Stimulated activated CD8-positive, alpha-beta memory T cell treated with anti-CD3 and anti-CD28 coated beads, Interleukin-4, amount 100 ng/mL, for 48 hours (primary cell): ENCODE results near the gene COL28A1.
"Not testable (repeated sequence)": the region's sequence is repeated elsewhere in the genome, so short reads cannot be mapped to it uniquely, and the experiment has no call there.

Experiments used
- DNase-seq: peaks from one replicate; pipeline ENCODE4 v3.0.0-alpha.2; 2020

Gene COL28A1

DNA sequence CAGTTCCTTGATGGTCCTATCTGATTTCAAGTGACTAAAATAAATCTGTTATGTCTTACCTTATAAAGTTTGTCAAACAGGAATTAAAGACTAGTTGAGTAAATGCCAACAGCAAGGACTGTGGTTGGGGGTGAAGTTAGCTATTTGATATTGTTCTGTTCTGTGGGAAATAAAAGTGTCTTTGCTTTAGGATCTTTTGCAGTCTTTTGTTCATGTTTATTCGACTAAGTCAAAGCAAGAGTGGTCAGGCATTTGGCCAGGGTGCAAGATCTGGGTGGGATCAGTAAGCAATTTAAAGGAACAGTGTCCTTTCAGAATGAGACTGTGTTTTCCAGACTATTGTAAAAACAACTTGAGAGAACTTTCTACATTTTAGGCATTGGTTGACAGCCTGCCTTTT is at the start of gene COL28A1:
TSS of gene COL28A1 (minus strand) at position 183 of the 400 bp plus-strand sequence. CDS start 2,998 bp downstream, outside the sequence.
- DNase-seq: no peak

DNA sequence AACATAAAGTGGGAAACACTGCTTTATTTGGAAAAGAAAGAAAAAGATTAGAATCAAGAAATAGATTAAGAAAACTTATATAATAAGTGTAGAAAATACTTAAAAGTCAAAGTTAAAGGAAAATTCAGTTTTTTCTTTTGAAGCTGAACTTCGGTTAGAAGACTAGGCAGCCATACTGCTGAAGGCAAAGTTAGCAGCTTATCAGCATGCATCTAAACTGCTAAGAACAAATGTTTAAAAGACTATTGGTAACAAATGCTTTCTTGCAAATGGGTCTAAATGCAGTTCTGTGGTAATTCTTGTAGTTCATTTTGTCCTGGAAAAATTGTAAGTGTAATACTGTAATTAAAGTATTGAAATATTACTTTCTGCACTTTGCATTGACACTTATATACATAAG is 49.0 kb upstream of the COL28A1 start:
- no peak for DNase-seq

DNA sequence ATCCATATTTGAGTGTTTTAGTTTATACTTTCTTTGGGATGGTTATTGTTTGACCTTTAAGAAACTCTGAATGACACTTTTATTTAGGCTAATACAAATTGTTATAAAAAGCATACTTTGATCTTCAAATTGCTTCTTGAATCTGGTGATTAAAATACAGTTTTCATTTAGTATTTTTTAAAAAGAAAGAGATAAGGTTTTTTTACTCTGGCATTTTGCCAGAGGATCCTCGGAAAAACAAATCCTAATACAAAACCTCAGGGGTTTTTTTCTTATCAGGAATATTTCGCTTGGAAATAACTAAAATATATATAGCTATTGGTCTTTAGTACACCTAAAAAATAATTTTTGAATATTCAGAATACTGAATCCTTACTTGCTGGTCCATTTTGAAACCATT is 48.1 kb upstream of the COL28A1 start:
- DNase-seq: no peak

DNA sequence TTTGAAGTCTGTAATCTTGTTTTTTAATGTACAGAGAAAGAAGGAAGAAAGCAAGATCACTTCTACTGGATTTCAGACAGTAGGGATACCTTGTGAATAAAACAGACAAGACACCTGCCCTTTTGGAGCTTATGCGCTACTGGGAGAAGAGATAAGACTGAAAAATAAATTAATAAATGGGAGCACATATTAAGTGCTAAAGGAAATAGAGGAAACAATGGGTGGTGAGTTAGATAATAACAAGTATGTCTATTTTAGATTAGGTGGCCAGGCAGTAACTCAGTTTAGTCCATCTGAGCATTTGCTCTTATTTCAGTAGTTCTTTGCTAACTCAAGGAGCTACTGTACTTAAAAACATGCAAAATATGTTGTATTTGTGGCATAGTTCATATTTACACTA is 46.9 kb upstream of the COL28A1 start:
- no peak for DNase-seq

DNA sequence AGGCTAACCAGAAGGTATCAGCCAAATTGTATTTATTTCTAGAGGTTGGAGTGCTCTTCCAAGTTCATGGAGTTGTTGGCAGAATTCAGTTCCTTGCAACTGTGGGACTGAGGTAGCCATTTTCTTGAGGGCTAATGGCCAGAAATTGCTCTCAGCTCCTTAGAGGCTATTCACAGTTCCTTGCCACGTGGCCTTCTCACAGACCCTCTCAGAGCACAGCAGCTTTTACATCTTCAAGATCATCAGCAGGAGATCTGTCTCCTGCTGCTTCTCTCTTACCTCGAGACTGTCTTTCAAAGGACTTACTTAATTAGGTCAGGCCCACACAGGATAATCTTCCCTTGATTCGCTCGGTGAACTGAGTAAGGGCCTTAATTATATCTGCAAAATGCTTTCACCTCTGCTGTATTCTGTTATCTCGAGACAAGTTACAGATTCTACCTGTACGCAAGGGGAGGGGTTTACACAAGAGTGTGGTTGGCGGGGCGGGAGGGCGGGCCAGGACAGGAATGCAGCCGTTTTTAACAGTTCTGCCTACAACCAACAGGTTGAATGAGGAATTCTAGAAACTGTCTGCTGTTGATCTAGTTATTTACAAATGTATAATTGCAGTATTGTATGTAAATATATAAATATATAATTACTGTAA is 46.0 kb upstream of the COL28A1 start:
- no peak for DNase-seq

DNA sequence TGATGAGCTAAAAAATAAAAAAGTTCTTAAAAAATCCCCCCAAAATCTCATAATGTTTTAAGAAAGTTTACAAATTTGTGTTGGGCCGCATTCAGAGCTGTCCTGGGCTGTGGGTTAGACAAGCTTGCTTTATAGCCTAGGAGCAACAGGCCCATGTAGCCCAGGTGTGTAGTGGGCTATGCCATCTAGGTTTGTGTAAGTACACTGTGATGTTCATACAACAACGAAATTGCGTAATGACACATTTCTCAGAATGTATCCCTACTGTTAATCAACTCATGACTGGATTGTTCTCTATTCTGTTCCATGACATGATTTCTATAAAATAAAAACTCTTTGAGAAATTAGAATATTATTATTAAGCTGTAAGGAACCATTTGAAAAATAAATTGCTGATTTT is 44.0 kb upstream of the COL28A1 start:
- DNase-seq: no peak

DNA sequence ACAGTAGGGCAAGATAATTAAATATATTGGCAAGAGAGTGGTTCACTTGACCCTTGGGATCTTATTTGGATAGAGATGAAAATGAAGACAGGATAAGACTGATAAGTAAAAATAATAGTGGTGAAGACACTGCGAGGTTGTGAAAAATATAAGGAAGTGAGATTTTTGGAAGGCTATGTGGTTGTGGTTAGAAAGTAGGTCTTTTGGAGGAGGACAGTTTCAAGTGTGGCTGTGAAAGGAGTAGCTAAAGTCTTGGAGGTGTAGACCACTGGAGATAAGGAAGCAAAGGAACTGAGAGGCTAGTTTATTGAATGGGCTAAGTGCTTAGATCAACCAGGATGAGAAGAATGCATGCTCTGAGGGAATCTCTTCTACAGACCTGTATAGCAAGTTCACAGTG is 42.2 kb upstream of the COL28A1 start:
- DNase-seq: no peak

DNA sequence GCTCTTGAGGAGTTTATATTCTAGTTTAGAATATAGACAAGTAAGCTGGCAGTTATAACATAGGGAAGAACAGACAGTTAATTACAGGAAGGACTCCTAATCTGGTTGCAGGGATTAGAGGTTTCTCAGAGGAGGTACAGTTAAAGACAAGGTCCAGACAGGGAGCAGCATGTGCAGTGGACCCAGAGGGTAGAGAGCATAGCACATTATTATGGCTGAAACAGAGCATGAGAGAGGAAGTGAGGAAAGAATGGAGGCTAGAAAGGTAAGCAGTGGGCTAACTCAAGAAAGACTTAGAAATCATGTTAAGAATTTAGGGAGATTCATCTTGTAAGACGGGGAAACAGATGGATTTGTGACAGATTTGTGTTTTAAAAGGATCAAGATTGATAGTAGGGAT is 40.7 kb upstream of the COL28A1 start:
- DNase-seq: no peak

DNA sequence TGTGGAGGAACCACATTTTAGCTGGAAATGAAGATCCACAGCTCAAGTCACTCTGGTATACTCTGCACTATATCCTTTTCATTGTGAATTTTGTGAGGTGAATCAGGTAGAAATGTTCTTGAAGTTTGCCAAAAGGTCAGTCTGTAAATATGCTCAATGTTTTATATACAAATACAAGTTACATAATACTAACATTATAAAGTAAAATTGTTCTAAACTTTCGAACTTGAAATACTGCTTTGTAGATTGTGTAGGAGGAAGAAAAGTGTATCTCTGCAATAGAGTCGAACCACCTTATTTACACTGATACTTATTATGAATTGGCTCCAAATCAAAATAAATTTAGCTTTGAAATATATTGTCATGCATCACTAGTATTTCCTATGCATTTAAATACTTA is 38.0 kb upstream of the COL28A1 start:
- DNase-seq: no peak

DNA sequence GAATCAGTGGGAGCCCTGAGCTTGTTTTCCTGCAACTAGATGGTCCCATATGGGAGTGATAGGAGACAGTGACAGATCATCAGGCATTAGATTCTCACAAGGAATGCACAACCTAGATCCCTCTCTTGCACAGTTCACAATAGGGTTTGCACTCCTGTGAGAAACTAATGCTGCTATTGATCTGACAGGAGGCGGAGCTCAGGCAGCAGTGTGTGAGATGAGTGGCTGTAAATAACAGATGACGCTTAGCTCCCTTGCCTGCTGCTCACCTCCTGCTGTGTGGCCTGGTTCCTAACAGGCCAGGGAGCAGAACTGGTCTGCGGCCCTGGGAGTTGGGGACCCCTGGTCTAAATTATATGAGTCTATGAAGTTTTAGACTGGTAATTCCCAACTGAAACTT is 34.9 kb upstream of the COL28A1 start:
- DNase-seq: no peak

DNA sequence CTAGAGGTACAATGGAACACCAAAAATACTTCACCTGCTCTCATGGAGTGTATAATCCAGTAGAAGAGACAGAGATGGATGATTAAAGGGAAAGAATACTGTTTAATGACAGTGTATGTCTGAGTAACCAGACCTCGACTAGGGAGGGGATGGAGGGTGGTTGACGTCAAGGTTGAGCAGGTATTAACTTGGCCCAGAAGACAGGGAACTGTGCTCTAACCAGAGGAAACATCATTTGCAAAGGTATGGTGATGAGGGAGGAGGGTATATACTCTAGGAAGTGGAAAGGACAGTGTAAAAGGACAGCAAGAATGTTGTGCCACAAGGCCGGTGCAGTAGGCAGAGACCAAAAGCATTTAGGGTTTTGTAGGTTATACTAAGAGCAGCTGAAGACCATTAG is 33.9 kb upstream of the COL28A1 start:
- DNase-seq: no peak

DNA sequence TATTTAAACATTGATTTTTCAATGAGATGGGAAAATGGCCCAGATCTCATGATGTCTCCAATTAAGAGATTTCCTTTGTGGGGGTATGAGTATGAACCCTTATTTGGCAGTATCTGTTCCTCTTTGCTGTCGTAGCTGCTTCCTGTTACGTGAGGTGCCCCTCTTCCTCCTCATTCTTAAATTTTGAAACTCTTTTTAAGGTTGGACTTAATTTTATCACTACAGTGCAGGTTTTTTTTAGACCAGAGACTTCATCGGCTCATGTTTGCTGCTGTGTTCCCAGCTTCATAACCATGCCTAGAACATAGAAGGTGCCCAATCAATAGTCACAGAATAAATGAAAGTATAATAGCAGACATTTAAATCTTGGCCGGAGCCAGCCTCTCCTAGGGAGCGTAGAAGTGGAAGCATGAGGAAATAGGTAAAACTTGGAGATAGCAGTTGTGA is 33.4 kb upstream of the COL28A1 start:
- no peak for DNase-seq

DNA sequence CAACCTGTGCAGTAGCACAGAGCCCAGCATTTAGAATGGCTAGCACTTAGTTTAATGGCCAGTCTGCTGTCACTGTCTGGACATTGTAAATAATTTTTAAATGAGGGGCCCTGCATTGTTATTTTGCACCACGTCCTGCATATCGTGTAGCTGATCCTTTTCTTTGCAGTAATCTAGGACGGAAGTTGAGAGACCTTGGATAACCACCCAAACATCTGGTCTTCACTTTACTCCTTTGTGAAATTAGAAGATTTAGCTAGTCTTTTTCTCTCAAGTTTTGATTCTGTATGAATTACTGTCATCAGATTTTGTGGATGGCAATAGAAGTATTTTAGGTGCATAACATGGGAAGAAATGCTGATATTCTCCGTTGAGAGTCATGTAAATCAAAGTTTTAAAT is 32.9 kb upstream of the COL28A1 start:
- DNase-seq: no peak

DNA sequence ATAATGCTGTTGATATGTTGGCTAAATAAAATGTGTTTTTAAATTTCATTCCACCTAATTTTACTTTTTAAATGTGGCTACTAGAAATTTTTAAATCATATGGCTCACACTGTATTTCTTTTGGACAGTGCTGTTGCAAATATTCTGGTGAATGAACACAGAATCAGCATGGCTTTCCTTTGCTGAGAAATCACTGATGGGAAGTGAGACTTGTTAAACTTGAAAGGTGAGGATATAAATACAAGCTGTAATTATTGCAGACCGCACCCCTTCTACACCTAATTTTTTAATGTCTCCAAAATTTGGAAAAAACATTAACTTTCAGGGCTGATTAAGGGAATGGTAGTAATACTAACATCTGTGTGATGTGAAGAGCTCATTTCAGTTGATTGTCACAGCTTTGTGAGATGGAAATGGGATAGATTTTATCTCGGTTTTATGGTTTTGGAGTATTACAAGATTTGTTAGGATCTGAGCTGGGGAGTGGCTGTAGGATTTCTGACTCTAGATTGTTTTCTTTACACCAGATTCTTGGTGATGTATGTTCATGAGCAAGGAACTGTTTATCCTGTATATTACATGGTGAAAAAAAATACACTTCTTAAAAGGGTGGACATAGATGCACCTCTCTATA is 32.3 kb upstream of the COL28A1 start:
- DNase-seq: no peak

DNA sequence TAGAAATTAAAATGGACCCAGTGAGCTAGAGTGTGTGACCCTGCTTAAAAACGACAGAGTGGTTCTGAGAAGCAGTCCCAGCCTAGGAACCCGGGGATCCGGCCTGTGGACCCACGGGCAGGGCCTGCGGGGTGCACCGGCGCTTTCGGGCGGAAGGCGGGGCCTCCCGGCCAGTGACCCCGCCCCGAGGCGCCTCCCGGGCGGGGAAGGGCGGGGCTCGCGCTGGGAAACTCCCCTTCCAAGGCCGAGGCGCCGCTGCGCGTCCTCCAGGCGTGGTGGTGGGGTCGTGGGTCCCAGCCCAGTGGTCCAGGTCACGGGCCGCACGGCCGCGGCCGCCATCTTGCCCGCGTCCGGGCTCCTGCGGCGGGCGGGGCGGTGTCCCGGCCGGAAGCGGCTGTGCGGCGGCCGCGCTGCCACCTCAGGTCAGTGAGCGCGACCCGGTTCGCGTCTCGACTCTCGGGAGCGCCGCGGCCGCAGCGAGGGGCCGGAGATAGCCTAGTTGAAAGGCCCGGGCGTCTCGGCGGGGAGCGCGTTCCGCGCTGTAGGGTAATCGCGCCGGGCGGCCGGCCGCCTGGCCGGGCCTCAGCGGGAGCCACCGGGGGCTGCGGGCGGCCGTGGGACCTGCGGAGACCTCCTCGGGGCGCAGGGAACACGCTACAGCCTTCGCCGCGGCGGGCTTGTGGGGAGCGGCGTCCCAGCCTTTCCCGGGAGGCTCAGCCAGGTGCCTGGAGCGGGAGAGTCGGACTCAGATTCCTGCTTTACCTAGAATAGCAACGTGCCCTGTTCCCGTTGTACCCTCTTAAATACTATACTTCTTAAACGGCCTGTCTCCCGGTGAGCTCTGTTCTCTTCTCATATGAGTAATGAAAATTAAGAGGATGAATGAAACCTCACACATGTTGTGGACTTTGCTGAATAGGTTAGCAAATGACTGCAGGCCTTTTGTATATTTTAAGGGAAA is 31.3 kb upstream of the COL28A1 start, which contains the start of gene MIOS:
TSS of gene MIOS (plus strand) at position 234 of the 961 bp plus-strand sequence. CDS start 5,592 bp downstream, outside the sequence.
- DNase-seq: peak; percentile 86

DNA sequence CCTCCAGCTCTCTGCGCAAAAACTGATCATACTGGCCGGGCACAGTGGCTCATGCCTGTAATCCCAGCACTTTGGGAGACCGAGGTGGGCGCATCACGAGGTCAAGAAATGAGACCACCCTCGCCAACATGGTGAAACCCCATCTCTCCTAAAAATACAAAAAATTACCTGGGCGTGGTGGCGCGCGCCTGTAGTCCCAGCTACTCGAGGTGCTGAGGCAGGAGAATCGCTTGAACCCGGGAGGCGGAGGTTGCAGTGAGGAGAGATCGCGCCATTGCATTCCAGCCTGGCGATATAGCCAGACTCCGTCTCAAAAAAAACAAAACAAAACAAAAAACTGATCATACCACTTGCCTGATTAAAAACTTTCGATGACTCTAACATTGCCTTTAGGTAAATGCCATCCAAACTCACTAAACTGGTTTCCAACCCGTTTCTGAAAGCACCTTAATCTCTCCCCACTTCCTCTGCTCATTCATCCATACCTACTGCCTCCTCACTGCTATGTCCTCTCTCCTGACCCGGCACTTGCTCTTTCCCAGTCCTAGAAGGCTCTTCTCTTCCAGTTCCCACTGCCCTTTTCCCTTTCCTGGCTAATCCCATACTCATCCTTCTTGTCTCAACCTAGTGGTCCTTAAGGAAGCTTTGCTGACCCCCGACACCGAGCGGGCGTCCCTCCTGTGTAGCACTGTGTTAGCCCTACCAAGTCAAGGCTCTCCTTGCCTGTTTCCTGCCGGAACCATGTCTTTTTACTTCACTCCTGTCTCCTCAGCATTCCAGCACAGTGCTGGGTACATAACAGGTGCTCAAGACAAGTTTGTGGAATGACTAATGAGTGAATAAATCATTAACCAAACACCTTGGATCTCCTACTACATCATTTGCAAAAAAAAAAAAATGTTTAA is 30.3 kb upstream of the COL28A1 start:
- DNase-seq: peak; percentile 33

DNA sequence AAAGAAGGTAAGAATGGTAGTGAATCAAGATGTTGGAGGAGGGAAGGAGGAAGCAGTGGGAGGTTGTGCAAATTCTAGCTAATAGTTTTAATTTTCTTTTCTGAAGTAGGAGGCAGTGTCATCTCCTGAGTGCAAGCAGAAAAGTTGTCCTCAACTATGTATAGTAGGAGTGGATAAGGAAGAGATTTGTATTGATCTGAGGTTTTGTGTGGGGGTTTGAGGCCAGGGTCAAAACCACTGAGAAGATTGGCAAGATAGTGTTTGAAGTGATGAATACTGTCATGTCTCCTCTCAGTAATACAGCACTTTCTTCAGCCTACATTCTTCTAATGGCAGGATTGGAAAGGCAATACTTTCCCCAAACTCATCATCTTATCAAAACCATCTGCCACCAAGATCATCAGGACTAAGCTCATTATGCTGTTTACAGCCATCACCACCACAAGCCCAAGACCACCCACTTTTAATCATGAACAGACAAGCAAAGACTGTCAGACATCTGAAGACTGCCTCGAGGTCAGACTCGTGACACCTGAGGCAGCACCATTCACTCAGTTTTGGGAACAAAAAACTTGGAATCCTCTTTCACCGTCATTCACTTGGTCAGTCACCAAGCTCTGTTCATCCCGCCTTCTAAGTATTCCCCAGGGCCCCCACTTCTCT is 29.5 kb upstream of the COL28A1 start:
- peak; percentile 62 for DNase-seq

DNA sequence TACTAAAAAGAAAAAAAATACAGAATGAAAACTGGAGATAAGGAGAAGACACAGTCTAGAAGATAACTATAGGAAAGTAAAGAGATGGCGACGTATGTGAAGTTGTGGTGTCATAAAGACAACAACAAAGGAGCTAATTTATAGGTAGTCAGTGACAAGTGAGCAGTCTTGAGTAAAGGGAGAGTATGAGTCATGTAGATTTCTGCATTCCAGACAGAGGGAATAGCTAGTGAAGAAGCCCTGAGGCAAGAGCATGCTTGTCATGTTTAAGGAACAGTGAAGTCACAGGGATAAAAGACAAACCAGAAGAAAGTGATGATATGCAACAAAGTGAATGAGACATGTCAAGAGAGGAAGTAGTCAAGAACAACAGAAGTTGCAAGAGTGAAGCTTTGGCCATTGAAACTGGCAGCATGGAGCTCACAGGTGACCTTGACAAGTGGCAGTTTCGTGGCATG is 28.7 kb upstream of the COL28A1 start:
- no peak for DNase-seq

DNA sequence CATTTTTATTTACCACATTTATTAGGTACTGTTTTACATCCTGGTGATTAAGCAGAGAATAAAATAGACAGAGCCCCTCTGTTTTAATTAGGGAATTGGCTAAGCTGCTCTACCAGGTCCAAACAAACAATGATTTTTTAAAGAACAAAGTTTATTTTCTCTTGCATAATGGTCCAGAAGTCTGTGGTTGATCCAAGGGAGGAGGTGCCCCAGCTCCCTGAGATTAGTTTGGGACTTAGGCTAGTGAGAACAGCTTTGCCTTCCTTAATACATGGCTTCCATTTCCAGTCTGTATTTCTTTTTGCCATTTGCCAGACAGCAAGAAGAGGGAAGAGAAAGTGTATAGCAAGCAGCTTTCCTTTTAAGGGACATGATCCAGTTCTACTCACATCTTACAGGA is 28.1 kb upstream of the COL28A1 start:
- DNase-seq: no peak

DNA sequence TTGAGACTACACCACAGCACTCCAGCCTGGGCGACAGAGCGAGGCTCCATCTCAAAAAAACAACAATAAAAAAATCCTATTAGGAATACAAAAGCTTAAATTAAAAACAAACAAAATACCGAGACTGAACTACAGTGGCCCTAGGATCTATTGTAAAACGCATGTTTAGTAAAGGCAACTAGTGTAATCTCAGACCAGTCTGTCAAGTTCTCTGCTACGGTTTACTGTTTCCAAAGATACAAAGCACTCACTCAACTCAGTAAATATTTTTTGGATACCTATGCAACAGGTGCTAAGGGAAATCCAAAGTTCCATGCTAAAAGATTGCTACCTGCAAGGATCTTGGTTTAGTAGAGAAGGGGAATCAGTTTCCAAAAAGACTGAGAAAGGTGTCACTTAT is 27.6 kb upstream of the COL28A1 start:
- no peak for DNase-seq

DNA sequence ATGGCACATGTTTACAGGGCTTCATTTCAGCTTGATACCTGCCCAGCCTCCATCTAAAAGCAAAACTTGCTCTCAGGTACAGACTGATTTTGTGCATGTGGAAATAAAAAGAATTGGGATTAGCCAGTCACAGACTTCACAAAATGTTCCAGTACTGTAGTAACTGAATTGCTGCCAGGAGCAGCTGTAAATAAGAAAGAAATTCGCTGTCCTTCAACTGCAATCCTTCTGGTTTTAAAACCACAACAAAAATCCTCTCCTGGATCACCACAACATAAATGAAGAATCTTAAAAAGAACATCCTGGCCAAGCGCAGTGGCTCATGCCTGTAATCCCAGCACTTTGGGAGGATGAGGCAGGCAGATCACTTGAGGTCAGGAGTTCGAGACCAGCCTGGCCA is 27.1 kb upstream of the COL28A1 start:
- DNase-seq: no peak

DNA sequence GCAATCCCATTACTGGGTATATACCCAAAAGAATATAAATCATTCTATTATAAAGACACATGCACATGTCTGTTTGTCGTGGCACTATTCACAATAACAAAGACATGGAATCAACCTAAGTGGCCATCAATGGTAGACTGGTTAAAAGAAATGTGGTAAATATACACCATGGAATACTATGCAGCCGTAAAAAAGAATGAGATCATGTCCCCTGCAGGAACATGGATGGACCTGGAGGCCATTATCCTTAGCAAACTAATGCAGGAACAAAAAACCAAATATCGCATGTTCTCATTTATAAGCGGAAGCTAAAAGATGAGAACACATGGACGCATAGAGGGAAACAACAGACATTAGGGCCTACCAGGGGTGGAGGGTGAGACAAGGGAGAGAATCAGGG is 25.9 kb upstream of the COL28A1 start:
- not testable (repeated sequence) for DNase-seq
